GM12872 (cell line): Measurements from ENCODE around the gene LINC01488.

Experiments
- TF ChIP-seq, protein P1 (sequence below): IDR thresholded peaks from 3 replicates; pipeline ENCODE4 v1.5.1; 2011; ENCODE audit warnings: low read depth, mild to moderate bottlenecking, low read length, moderate library complexity; ENCODE audit not compliant: insufficient read depth

The LINC01488 gene

DNA sequence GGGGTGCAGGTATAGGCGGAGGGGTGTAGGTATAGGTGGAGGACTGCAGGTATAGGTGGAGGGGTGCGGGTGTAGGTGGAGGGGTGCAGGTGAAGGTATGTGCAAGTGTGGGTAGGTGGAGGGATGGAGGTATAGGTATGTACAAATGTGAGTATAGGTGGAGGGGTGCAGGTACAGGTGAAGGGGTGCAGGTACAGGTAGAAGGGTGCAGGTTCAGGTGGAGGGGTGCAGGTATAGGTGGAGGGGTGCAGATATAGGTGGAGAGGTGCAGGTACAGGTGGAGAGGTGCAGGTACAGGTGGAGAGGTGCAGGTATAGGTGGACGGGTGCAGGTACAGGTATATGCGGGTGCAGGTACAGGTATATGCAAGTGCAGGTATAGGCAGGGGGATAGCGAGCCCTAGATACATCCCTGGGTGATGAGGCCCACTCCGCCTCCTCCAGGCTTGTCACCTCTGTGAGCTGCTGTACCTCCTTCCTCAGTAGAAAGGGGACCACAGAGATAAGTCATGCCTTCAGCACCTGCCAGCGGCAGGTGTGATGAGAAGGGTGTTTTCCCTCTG lies 17.2 kb downstream of the LINC01488 start:
- TF ChIP-seq, protein P1, sequence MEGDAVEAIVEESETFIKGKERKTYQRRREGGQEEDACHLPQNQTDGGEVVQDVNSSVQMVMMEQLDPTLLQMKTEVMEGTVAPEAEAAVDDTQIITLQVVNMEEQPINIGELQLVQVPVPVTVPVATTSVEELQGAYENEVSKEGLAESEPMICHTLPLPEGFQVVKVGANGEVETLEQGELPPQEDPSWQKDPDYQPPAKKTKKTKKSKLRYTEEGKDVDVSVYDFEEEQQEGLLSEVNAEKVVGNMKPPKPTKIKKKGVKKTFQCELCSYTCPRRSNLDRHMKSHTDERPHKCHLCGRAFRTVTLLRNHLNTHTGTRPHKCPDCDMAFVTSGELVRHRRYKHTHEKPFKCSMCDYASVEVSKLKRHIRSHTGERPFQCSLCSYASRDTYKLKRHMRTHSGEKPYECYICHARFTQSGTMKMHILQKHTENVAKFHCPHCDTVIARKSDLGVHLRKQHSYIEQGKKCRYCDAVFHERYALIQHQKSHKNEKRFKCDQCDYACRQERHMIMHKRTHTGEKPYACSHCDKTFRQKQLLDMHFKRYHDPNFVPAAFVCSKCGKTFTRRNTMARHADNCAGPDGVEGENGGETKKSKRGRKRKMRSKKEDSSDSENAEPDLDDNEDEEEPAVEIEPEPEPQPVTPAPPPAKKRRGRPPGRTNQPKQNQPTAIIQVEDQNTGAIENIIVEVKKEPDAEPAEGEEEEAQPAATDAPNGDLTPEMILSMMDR = no peak

DNA sequence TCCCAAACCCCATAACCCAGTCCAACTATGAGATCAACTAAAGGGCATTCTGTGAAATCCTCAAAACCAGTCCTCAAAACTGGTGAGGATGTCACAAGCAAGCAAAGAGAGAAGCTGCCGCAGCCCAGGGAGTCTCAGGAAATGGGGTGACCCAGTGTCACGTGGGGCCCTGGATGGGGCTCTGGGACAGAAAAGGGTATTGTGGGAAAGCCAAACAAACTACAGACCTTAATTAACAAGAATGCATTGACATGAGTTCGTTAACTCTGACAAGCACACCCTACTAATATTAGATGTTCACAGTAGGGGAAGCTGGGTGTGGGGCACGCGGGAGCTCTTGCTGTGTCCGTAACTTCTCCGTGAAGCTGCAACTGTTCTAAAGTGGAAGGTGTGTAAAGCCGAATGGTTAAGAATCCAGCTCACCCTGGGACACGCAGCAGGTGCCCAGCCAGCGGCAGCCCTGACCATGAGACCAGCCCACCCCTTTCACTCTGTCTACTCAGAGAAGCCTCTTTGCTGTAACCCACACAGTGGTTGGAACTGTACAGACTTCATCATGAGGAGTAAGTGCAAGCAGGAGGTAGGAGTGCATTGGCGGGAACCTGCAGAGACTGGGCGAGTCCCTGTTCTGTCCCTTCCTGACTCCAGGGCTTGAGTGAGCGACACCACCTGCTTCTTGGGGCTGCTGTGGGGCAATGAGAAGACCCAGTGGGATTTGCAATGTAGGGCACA lies 17.9 kb downstream of the LINC01488 start:
- TF ChIP-seq, protein P1 = no peak

DNA sequence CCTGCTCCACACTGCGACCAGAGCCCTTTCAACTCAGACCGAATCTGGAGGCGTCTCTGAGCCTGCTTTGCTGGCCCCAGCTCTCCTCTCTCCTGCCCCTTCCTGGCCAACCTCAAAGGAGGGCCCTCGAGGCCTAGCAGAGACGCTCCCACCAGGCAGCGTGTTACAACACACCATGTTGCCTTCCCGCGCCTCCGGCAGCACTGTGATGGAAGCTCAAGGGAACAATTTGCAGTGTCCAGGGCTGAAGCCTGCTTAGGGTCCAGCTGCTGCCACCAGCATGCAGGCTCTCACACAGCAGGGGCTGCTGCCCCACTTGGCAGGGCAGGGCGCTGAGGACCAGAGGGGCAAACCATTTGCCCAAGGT lies 18.4 kb downstream of the LINC01488 start:
- TF ChIP-seq, protein P1 = no peak

DNA sequence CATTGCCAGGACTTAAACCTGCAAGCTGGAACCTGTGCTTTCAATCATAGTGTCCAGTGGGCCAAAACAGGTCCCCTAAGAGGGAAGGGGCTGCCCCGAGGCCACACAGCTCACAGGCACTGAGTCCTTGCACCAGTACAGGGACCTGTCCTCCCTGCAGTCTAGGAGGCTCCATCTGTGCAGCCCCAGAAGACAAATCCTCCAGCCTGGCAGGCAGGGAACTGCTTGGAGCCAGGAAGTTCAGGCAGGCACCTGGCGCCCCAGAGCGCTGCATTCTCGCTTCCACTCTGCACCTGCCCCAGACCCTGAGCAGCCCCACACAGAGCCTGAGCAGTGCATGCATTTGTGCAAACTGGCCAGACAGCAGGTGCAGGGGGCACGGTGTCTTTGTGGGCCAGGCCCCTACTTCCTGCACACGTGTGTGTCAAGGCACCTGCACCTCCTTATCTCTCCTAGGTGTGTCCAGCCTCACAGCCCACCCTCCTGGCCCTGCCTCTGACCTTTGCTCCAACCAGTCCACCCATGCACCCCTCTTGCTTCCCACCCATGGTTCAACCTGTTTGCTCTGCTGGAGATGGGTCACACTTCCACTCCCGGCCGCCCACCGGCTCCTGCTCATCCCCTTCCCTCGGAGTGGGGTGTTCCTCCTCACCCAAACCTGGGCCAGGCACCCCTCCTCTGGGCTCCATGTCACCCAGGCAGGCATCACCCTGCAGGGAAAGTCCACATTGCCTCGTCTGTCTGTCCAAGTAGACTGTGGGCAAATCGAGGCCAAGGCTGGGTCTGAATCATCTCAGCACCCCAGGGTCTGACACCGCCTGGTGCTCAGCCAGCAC lies 19.0 kb downstream of the LINC01488 start:
- TF ChIP-seq, protein P1 = no peak

DNA sequence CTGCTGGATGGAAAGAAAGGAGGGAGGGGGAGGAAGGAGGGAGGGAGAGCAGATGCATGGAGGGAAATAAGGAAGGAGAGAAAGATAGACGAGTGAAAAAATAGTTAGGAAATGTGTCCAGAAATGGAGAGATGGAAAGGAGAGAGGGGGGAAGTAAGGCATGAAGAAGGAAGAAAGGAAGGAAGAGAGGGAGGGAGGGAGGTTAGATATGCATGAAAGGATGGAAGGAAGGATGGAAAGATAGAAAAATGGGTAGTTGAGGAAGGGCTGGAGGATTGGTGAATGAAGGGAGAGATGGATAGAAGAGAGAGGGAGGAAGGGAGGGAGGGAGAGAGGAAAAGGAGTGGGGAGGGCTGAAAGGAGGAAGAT lies 19.6 kb downstream of the LINC01488 start:
- TF ChIP-seq, protein P1 = no peak

DNA sequence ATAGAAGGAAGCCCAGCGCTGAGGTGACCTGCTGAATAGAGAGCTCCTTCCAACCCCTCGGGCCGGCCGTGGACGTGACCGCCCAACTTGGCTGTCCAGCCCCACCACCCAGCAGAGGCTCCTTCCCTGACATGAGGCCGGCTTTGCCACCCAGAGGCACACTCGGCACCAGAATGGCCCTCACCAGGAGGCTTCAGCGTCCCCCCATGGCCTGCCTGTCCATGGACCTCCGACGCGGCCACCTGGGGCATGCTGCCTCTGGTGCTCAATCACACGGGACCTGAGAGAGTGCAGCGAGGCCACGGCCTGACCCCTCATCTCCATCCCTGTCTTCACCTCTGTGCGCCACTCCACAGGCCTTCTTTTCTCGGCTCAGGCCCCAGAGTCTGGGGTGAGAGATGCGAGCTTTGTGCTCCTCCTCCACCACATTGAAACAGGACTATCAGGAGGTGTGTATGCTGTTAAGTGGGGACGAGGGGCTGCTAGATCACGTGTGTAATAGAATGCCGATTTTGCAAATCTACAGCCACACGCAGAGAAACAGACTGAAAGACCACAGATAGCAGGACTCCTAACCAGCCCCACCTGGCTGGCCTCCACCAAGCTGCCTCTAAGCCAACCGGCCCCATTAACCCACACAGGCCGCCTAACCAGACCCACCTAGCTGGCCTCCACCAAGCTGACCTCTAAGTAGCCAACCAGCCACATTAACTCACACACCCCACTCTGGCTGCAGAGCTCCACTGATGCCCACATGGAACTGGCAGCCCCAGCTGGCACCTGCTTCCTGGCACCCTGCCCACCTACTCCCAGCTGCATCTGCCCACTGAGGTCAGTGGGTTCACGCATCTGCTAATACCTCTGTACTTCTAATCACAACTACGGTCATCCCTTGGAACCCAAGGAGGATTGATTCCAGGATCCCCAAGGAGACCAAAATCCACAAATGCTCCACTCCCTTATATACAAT lies 20.7 kb downstream of the LINC01488 start:
- TF ChIP-seq, protein P1 = no peak
